ENCODE data around the gene NCF2.
A peak's percentile ranks its signal among the peaks of the same experiment; 100 is the strongest.
"Not testable (repeated sequence)": the region's sequence is repeated elsewhere in the genome, so short reads cannot be mapped to it uniquely, and the experiment has no call there.

Gene NCF2

DNA sequence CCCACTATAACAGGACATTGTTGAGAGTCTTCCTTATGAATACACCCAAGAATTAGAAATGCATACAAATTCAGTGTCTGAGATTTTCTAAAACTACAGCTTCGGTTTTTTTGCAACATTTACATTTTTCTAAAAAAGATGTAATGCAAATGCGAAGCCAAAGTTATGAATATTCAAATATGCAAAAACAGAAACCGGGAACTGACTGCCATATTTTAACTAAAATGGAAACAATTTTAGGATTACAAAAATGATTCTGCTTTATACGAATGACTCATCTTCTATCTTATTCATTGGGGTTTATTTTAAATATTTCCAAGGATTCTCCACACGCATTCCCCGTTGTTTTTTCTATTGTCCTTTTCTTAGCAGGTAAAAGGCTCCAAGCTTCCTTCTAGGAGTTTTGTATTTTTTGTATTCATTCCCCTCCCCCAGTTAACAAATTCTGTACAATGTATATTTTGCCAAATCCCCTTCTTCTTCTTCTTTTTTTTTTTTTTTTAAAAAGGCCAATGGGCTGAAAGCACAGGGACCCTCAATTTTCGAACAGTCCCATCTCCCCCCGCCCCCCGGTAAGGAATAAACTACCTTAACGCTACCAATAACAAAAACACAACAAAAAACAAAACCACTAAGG is 44.3 kb upstream of the NCF2 start:
- no peak for DNase-seq (ENCODE audit: low read depth in 2 of 2)
- no peak for TF ChIP-seq CTCF (IDR thresholded peaks at IDR 0.05; ENCODE audit: low read depth, low read length)
- peak overlapping the region; percentile 74 to 95 for H3K4me3 ChIP-seq (replicated peaks in 1 of 2; ENCODE audit: low read depth in 2 of 2, low read length in 2 of 2)

GRCh38 chr1:183633676-183634343 is 43.6 kb upstream of the NCF2 start:
- peak; percentile 85 to 93 for DNase-seq (ENCODE audit: low read depth in 2 of 2)
- peak; percentile 55 for TF ChIP-seq CTCF (IDR thresholded peaks at IDR 0.05; ENCODE audit: low read depth, low read length)
- H3K4me3 ChIP-seq (replicated peaks in 1 of 2; ENCODE audit: low read depth in 2 of 2, low read length in 2 of 2): peak overlapping the region; percentile 74 to 95

DNA sequence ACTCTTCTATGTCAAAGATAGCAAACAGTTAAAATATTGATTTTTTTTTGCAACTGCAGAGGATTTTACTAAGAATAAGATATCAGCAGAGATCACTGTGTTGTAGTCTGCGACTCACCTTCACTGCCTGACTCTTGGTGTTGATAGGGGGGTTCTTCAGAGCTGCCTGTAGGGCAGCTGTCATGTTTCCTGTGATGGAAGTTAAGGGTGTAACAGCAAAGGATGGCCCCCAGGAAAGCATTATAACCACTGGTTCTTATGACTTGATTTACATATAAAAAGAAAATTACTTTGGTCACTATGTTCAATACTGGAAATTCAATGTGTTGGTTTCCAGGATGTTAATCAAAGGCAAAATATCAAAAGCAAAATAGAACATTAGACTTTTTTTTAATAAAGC is 42.7 kb upstream of the NCF2 start:
- no peak for DNase-seq (ENCODE audit: low read depth in 2 of 2)
- no peak for TF ChIP-seq CTCF (IDR thresholded peaks at IDR 0.05; ENCODE audit: low read depth, low read length)

DNA sequence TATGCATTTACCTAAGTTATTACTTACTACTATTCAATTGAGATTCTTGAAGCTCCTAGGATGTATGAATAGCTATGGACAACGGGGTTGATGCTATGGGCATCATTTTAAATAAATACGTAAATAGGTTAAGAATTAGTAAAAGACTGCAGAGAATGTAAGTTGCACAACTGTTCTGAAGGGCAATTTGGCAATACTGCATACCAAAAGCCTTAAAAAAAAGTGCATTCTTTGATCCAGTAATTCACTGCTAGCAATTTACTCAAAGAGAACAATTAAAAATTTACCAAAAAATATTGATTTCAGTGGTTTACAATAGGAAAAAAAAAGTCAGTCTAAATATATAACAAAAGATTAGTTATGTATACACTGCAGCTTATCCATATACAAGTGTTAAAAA is 41.9 kb upstream of the NCF2 start:
- no peak for TF ChIP-seq CTCF (IDR thresholded peaks at IDR 0.05; ENCODE audit: low read depth, low read length)
- peak; percentile 86 to 91 for DNase-seq (ENCODE audit: low read depth in 2 of 2)
- peak overlapping the region; percentile 74 to 95 for H3K4me3 ChIP-seq (replicated peaks in 1 of 2; ENCODE audit: low read depth in 2 of 2, low read length in 2 of 2)

More for the DNA sequence above, 42.7 kb upstream of the NCF2 start:
- H3K4me3 ChIP-seq (replicated peaks in 1 of 2; ENCODE audit: low read depth in 2 of 2, low read length in 2 of 2): peak overlapping the region; percentile 74 to 95

DNA sequence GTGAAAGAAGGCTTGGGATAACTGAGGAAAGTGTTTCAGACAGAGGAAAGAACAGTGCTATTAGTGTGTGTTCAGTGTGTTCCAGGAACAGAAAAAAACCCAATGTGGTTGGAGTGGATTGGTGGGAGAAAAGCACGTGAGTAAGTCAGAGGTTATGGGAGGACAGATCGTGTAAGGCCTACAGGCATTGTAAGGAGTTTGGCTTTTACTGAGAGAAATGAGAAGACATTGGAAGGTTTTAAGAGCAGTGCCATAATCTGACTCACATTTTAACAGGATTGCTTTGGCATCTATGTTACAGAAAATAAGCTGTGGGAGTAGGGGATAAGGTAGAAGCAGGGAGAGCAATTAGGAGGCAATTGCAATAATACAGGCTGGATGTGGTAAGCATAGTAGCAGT is 40.5 kb upstream of the NCF2 start:
- no peak for TF ChIP-seq CTCF (IDR thresholded peaks at IDR 0.05; ENCODE audit: low read depth, low read length)
- peak; percentile 54 to 58 for DNase-seq (ENCODE audit: low read depth in 2 of 2)
- H3K4me3 ChIP-seq (replicated peaks in 1 of 2; ENCODE audit: low read depth in 2 of 2, low read length in 2 of 2): no peak overlapping the region

DNA sequence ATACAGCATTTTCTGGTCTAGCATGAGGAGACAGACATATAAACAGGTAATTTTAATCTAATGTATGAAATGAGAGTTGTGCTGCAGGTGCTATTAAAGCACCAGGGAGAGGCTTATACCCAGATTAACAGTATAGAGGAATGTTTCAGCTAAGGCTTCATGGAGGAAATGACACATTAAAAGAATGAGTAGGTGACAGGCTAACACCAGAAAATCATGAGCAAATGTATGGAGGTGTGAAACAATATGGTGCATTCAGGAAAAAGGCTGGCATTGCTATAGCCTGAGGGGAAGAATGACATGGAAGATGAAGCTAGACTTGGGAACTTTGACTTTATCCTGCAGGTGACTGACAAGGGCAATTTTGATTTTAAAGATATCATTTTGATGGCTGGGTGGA is 38.3 kb upstream of the NCF2 start:
- H3K4me3 ChIP-seq (replicated peaks in 1 of 2; ENCODE audit: low read depth in 2 of 2, low read length in 2 of 2): no peak overlapping the region
- DNase-seq (ENCODE audit: low read depth in 2 of 2): no peak
- no peak for TF ChIP-seq CTCF (IDR thresholded peaks at IDR 0.05; ENCODE audit: low read depth, low read length)

DNA sequence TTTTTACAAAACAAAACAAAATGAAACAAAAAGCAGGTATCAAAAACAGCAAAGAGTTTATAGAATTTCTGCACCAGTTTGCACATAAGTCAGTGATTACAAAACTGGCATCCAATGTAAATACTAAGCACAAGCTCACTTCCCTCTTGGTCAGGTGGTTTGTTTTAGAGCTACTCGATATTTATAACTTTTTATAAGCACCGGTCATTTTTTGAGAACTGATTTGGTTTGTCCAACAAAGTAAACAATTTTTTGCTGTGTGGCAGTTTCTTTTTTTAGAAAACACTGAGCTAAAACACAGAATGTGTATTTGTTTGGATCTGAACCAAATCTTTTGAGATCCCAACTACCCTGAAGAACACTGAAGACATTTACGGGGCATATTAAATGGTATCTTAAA is 36.0 kb upstream of the NCF2 start:
- H3K4me3 ChIP-seq (replicated peaks in 1 of 2; ENCODE audit: low read depth in 2 of 2, low read length in 2 of 2); DNase-seq (ENCODE audit: low read depth in 2 of 2): not testable (repeated sequence)

All from cardiac fibroblast (primary cell).